Coronary artery (tissue), 2 donors: Measurements from ENCODE around the gene ELOA2.
"Not testable (repeated sequence)": the region's sequence is repeated elsewhere in the genome, so short reads cannot be mapped to it uniquely, and the experiment has no call there.

Source experiments
- DNase-seq: peaks from one replicate; pipeline ENCODE4 v3.0.0-alpha.2; 2017; ENCODE audit warnings: low spot score
- H3K27ac ChIP-seq, 2 donors: fragments of 200-600 bp; sonication (generic); one replicate each; pipeline ENCODE4 v1.5.1; 2016 to 2019
- H3K4me3 ChIP-seq: fragments of 200-600 bp; sonication (generic); 2 replicates; pipeline ENCODE4 v1.5.1; 2016; ENCODE audit warnings: mild to moderate bottlenecking, moderate library complexity
- TF ChIP-seq, protein P1 (sequence below): fragments of 200-600 bp; sonication (generic); IDR thresholded peaks from one replicate; pipeline ENCODE4 v1.5.1; 2019; ENCODE audit warnings: antibody characterized with exemption

ELOA2 gene

DNA sequence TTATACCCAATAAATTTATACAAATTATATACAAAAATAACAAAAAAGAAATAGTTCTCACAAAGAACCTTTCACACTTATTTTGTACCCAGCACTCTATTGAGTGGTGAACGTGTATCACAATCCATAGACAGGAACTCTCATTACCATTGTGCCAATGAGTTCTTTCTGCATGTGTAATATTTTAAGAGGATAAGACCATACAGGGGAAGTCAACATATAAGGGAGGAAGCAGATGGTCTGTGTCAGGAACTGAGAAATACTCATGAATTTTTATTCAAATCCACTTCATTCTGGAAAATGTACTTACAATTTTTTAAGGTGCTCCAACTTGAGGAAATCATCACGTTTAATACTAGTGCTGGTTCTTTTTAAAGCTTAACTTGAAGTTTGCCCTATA lies 27.1 kb upstream of the ELOA2 start:
- Histone ChIP-seq H3K27ac (no peak overlapping the region), H3K4me3 (no peak overlapping the region)
- no peak for DNase-seq
- TF ChIP-seq, protein P1, sequence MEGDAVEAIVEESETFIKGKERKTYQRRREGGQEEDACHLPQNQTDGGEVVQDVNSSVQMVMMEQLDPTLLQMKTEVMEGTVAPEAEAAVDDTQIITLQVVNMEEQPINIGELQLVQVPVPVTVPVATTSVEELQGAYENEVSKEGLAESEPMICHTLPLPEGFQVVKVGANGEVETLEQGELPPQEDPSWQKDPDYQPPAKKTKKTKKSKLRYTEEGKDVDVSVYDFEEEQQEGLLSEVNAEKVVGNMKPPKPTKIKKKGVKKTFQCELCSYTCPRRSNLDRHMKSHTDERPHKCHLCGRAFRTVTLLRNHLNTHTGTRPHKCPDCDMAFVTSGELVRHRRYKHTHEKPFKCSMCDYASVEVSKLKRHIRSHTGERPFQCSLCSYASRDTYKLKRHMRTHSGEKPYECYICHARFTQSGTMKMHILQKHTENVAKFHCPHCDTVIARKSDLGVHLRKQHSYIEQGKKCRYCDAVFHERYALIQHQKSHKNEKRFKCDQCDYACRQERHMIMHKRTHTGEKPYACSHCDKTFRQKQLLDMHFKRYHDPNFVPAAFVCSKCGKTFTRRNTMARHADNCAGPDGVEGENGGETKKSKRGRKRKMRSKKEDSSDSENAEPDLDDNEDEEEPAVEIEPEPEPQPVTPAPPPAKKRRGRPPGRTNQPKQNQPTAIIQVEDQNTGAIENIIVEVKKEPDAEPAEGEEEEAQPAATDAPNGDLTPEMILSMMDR: no peak

DNA sequence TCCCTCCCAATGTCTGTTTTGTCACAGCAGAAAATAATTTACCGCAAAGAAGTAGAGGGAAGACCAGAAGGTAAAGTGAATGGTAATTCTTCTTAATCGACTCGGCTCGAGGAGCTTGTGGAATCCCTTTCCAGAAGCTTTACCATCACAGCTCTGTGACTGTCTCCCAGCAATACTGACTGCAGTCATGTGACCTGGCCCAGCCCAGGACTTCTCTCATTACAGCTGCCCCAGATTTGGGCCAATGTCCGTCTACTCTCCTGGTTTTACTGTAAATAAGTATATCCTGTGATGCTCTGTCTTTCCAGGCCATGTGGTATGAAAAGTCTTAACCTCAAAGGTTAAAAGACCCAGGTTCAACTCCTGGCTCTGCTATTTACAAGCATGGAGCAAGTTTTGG lies 18.9 kb upstream of the ELOA2 start:
- no peak for DNase-seq
- H3K4me3 ChIP-seq: no peak overlapping the region
- TF ChIP-seq, protein P1: no peak
- no peak overlapping the region for H3K27ac ChIP-seq

DNA sequence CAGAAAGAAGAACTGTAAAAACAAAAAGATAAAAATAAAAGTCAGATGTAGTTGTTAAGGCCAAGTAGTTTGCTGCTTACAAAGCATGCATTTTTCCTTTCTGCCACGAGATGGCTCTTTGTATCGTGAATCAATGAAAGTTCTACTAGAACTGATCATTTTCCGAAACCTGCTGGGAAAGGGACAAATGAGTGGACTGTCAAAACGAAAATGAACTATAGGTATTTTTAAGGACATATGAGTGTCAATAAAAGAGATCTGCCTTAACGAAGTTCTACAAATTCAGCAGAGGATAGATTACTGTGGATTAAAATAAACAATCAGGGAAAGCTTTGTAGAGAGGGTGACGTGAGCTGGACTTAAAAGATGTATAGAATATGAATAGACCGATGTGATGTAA lies 15.0 kb upstream of the ELOA2 start:
- Histone ChIP-seq H3K4me3 (no peak overlapping the region), H3K27ac (no peak overlapping the region)
- DNase-seq: no peak
- TF ChIP-seq, protein P1: peak; percentile 32

DNA sequence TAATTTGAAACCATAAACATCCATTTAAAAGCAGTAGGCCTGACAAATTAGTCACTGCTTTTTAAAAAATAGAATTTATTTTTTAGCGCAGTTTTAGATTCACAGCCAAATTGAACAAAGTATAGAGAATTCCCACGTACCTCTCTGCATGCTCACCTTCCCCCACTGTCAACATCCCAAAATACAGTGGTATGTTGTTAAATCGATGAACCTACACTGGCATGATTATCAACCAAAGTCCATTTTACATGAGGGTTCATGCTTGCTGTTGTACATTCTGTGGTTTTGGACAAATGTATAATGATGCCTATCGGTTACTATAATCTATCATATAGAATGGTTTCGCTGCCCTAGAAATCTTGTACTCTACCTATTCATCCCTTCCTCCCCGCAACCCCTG lies 5.6 kb upstream of the ELOA2 start:
- no peak overlapping the region for H3K4me3 ChIP-seq
- TF ChIP-seq, protein P1: no peak
- DNase-seq: no peak

DNA sequence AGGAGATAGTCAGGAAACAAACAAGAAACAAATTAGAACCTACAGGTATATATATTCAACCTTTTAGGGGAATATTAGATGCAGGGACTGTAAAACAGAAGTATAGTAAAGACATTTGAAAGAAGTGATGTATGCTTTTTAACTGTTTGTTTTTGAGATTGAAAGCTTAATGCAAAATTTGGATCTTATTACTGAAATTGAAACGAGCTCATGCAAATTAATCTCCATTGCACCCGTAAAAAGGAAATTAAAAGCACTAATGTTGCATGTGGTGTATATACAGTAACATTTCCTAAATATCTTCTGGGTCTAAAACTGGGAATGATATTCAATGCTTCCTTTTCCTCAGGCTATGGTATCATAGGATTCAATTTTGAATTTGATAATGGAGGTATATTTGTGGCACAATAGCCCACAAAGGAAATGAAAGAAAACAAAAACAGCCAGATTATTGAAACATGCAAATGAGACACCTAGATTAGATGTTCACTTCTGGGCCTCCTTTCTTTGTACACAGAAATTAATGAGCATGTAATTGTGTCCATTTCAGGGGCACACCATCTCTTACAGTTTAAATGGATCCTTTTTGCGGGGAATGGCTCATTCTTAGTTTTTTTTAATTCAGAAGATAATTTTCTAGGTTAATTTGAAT lies 1.6 kb upstream of the ELOA2 start:
- Histone ChIP-seq H3K27ac (no peak overlapping the region), H3K4me3 (no peak overlapping the region)
- DNase-seq: no peak
- TF ChIP-seq, protein P1: no peak

More for the DNA sequence above, 5.6 kb upstream of the ELOA2 start:
- H3K27ac ChIP-seq: no peak overlapping the region

DNA sequence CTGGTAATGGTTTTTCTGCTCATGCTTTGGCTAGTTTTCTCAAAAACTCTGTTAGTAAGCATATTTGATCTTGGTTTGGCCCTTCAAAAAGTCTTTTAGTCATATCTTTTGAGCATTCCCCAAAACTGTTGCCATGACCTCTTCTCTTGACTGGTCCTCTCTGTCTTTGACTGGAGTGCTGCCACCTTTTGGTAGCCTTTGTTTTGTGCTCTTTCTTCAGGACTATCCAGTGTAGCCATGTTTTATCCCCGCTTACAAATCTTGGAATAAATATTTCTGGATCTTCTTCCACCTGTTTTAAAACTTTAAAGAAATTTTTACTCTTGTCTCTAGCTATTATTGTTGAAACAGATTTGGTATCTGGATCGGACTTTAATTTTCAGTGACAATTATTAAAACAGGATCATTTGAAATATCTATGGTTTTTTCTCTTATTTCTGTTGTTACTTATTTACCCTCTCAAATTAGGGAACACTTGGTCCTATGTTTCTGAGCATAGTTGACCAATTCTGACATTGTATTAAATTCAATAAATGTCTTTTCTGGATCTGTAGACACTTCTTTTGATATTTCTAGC lies 965 bp upstream of the ELOA2 start:
- TF ChIP-seq, protein P1: no peak
- Histone ChIP-seq H3K27ac (no peak overlapping the region), H3K4me3 (no peak overlapping the region)
- no peak for DNase-seq

DNA sequence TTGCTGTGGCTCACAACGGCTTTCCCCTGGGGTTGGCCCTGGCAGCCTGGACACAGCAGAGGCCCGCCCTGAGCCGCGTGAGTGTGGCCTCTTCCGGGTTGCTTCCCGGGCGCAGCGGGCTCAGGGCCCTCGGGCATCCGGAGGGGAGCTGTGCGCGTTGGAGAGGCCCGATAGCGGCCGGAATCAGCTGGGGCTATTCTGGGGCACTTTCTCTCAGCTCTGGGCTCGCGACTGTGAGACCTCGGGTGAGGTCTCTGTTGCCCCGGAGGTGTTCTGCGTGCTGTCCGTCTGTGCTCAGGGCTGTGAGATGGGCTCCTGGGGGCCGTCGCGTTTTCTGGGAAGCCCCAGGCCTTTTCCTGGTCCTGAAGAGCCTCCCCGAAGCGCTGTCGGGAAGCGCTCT lies 830 bp downstream of the ELOA2 start:
- not testable (repeated sequence) for H3K4me3 ChIP-seq

More for the DNA sequence above, 830 bp downstream of the ELOA2 start:
- not testable (repeated sequence) for DNase-seq, H3K27ac ChIP-seq
